ENCODE data around the gene EXOSC5.
A peak's percentile ranks its signal among the peaks of the same experiment; 100 is the strongest.
"Not testable (repeated sequence)": the region's sequence is repeated elsewhere in the genome, so short reads cannot be mapped to it uniquely, and the experiment has no call there.

EXOSC5 gene

DNA sequence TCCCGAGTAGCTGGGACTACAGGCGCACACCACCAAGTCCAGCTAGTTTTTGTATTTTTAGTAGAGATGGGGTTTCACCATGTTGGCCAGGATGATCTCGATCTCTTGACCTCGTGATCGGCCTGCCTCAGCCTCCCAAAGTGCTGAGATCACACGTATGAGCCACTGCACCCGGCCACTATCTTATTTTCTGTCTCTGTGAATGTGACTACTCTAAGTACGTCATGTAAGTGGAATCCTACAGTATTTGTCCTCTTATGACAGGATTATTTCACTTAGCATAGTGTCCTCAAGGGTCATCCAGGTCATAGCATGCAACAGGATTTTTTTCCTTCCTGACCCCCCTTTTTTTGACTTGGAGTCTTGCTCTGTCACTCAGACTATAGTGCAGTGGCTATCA is 25.6 kb downstream of the EXOSC5 start:
- no peak for DNase-seq (ENCODE audit: low read depth in 2 of 3, low spot score in 1 of 3)

- DNase-seq (ENCODE audit: low read depth in 2 of 3, low spot score in 1 of 3), result not testable (repeated sequence)
Measured at GRCh38 chr19:41371119-41371518, 26.0 kb downstream of the EXOSC5 start.

DNA sequence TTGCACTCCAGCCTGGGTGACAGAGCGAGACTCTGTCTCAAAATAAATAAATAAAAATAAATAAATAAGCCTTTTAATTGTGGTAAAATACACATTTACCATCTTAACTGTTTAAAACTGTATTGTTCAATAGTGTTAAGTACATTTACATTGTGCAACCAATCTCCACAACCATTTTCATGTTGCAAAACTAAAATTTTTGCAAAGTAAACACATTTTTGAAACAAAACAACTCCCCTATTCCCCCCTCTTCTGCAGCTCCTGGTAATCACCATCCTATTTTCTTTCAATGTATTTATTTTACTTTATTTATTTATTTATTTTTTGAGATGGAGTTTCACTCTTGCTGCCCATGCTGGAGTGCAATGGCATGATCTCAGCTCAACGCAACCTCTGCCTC is 27.4 kb downstream of the EXOSC5 start:
- DNase-seq (ENCODE audit: low read depth in 2 of 3, low spot score in 1 of 3), result no peak

DNA sequence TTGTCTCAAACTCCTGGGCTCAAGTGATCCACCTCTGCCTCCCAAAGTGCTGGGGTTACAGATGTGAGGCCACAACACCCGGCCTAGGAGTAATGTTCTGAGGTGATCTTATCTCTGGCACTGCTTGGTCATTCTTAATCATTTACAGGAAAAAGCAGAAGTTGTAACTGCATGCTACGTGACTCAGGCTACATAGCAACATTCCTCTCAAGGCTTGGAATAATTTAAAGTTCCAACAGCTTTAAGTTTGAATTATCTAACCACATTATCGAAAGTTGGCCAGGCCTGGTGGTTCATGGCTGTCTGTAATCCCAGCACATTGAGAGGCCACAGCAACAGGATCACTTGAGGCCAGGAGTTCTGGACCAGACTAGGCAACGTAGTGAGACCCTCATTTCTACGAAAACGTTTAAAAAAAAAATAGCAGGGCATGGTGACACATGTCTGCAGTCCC is 29.3 kb downstream of the EXOSC5 start:
- no peak for DNase-seq (ENCODE audit: low read depth in 2 of 3, low spot score in 1 of 3)

DNA sequence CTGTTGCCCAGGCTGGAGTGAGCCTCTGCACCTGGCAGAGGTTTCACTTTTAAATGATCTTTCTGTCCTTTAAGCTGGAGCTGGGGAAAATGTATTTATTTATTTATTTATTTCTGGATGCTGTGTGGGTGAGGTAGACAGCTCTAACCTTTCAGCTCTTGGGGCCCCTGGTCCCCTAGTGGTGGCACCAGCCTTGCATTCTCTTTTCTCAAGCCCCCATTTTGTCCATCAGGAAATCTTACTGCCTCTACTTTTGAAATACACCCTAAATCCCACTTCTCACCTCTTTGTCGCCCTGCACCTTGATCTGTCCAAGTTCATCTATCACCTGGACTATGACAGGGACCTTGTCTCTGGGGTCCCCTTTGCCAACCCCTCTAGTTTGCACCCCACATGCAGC is 31.1 kb downstream of the EXOSC5 start:
- DNase-seq (ENCODE audit: low read depth in 2 of 3, low spot score in 1 of 3), result no peak

DNA sequence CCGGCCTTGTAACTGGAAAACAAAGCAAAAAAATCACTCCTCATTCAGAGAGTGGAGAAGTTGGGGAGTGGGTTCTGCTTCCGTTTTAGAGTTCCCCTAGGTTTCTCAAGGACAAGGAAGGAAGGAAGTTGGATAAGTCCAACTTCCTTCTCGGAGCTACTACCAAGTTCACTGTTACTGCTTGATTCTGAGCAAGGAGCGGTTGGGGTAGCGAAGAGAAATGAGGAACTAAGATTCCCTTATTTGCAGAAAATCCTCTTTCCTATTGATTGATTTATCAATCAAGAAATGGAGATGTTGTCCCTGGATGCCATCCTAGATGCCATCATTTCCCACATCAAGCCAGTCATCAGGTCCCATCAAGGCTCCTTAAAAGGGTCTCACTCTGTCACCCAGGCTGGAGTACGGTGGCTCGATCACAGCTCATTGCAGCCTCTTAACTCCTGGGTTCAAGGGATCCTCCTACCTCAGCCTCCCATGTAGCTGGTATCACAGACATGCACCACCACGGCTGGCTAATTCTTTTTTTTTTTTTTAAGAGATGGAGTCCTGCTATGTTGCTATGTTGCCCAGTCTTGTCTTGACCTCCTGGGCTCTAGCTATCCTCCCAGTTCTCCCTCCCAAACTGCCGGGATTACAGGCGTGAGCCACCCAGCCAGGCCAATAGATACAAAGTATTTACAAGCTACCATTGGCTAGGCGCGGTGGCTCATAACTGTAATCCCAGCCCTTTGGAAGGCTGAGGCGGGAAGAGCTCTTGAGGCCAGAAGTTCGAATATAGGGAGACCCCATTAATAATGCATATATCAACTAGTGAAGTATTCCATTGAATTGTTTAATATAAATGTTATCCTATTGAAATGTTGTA is 32.4 kb downstream of the EXOSC5 start:
- DNase-seq (ENCODE audit: low read depth in 2 of 3, low spot score in 1 of 3), result no peak

GRCh38 chr19:41363753-41364523 is 33.2 kb downstream of the EXOSC5 start, which contains the start of gene B9D2:
Gene B9D2 (minus strand): TSS chr19:41364149. CDS start chr19:41363519, 630 bp downstream.
- peak; percentile 96 to 98 (median 96) for DNase-seq (ENCODE audit: low read depth in 2 of 3, low spot score in 1 of 3)

- no peak for DNase-seq (ENCODE audit: low read depth in 2 of 3, low spot score in 1 of 3)
Measured at GRCh38 chr19:41363371-41363752, 33.8 kb downstream of the EXOSC5 start.

- no peak for DNase-seq (ENCODE audit: low read depth in 2 of 3, low spot score in 1 of 3)
Measured at GRCh38 chr19:41362143-41362847, 34.9 kb downstream of the EXOSC5 start.

GRCh38 chr19:41359741-41360140 is 37.4 kb downstream of the EXOSC5 start:
- no peak for DNase-seq (ENCODE audit: low read depth in 2 of 3, low spot score in 1 of 3)

GRCh38 chr19:41357746-41358145 is 39.4 kb downstream of the EXOSC5 start:
- DNase-seq (ENCODE audit: low read depth in 2 of 3, low spot score in 1 of 3), result no peak

- DNase-seq (ENCODE audit: low read depth in 2 of 3, low spot score in 1 of 3), result no peak
Measured at GRCh38 chr19:41356984-41357739, 40.0 kb downstream of the EXOSC5 start.

GRCh38 chr19:41355802-41356201 is 41.4 kb downstream of the EXOSC5 start:
- DNase-seq (ENCODE audit: low read depth in 2 of 3, low spot score in 1 of 3), result no peak

GRCh38 chr19:41355035-41355434 is 42.1 kb downstream of the EXOSC5 start:
- DNase-seq (ENCODE audit: low read depth in 2 of 3, low spot score in 1 of 3), result no peak

DNA sequence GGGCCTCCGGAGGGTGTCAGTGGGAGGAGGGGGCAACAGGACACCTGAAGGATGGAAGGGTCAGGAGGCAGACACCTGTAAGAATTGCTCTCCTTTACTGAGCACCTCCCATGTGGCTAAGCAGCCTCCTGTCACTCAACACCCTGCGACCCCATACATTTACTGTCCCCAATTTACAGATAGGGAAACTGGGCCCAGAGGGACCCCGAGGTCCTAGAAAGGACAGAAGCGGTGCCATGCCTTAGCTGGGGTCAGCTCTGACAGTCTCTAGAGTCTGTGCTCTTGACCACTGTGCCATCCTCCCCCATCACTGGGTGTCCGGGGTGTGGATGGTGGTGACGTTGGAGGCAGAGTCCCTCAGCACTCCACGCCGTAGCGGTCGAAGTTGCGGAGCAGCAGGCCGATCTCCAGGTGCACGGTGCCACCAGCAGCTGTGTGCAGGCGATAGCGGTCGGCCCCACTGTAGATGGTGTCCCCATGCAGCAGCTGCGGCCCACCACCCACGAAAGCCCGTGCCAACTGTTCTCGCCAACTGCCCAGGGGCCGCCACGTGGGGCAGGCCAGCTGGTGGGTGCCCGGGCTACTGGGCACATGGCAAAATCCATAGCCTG is 42.7 kb downstream of the EXOSC5 start:
- no peak for DNase-seq (ENCODE audit: low read depth in 2 of 3, low spot score in 1 of 3)

- peak; percentile 80 to 85 (median 82) for DNase-seq (ENCODE audit: low read depth in 2 of 3, low spot score in 1 of 3)
Measured at GRCh38 chr19:41353466-41354342, 43.5 kb downstream of the EXOSC5 start, which contains the start of gene TGFB1. Gene TGFB1 (minus strand): TSS chr19:41353922. CDS start chr19:41353044, 878 bp downstream.

- DNase-seq (ENCODE audit: low read depth in 2 of 3, low spot score in 1 of 3), result peak; percentile 56 to 70 (median 69)
Measured at GRCh38 chr19:41352609-41353465, 44.3 kb downstream of the EXOSC5 start.

GRCh38 chr19:41352279-41352608 is 44.9 kb downstream of the EXOSC5 start:
- no peak for DNase-seq (ENCODE audit: low read depth in 2 of 3, low spot score in 1 of 3)
